Activated CD8-positive, alpha-beta memory T cell treated with anti-CD3 and anti-CD28 coated beads, Interleukin-2, amount 50 U/mL, for 48 hours (primary cell): ENCODE data around the gene PAX4.

ENCODE experiments used
- DNase-seq: peaks from one replicate; pipeline ENCODE4 v3.0.0-alpha.2; 2020

Gene PAX4

DNA sequence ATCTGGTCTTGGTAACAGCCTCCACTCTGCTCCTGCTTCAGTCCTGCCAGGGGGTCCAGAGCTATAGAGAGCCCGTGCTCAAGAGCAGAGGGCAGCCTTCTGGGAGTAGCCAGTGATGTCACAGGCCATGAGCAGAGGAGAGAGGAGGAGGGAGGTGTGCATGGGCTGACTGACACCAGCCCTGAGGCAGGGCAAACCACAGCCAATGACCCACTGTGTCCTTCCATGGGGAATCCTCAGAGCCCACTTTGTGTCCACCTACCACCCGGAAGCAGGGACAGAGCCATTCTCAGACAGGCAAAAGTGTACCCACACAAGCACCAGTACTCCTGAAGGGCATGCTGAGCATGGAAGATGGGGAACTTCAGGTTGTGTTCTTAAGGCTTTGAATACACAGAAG, at the start of gene PAX4:
Gene PAX4, minus strand, starts transcription at position 101 of the 400 bp plus-strand sequence. CDS start 2,214 bp downstream, outside the sequence.
- DNase-seq, result no peak

DNA sequence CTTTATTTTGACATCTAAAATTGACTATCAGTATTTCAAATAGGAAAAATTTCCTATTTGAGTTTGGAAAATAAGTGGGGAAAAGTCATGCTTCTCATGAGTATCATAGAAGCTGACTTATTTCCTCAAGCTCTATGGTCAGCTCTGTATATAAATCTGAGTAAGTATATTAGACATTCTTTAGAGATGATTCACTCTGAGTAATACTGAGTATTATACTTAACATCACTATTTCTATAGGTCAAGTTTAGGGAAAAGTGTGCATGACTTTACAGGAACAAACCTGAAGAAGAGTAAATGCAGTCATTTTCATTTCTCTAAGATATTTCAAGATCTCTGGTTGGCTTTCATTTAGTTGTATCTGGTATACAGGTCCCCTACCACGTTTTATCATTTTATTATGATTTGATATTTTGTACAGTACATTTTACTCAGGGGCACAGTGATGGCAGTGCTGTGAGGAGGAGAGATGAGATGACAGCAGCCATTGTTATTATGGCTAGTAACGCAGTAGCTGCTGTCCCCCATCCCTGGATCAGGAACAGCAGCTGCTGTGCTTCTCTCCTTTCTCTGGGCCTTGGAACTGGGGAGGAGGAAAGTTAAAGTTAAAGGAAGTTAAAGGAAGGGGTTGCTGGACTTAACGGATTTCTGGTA, 49.2 kb upstream of the PAX4 start:
- DNase-seq, result no peak

GRCh38 chr7:127666602-127667001, 48.7 kb upstream of the PAX4 start:
- DNase-seq, result no peak

- no peak for DNase-seq
These were observed 48.0 kb upstream of the PAX4 start for GRCh38 chr7:127665922-127666321.

- DNase-seq, result no peak
These were observed 41.2 kb upstream of the PAX4 start for GRCh38 chr7:127658970-127659630.

DNA sequence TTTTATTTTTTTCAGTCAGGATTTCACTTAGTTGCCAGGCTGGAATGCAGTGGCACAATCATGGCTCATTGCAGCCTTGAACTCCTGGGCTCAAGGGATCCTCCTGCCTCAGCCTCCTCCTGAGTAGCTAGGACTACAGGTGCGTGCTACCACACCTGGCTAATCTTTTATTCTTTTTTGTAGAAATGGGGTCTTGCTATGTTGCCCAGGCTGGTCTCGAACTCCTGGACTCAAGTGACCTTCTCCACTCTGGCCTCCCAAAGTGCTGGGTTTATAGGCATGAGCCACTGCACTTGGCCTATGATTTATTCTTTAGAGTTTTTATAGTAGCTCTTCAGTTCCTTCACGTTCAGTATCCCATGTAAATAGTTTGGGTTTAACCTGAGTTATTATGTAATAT, 39.6 kb upstream of the PAX4 start:
- DNase-seq, result no peak

GRCh38 chr7:127655720-127656119, 37.8 kb upstream of the PAX4 start:
- no peak for DNase-seq

DNA sequence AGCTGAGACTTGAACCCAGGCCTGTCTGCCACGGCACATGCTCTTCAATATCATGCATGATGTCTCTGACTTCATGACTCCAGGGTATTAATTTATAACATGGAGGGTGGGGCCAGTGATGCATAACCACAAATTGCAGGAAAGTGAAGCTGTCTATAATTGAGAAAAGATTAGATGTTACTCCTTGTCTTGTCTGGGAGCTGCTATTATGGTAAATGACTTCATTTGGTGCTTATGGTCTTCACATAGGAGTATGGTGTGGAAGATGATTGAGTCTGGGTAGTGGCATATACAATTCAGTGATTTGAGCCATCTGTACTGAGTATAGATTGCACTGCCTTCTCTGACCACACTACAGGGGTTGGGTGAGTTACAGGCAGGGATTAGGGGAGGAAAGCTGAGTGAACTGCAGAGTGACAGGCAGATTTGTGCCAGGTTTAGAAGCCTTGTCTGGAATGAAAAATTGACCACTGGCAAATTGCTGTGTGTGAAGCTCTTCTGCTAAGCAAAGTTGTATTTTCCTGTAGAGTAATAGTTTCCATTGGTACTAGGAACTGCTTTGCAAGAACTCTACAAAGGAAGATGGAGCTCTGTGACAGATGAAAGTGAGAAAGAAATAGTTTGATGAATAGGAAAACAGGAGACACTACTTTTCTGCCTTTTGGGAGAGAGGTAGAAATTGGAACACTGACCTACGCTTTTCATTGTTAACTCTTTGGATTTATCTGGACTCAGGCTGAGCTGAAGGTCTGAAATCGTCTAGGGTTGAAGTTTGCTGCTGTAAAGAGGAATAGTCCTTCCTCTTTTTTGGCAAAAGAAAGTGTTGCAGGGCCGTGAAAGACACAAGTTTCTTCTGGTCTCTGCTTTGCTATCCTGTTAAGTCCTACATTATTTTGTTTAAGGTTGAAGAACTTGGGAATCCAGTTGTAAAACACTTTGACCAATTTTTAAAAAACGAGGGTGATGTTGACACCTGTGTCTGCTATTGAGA, 36.8 kb upstream of the PAX4 start:
- DNase-seq, result no peak

GRCh38 chr7:127653396-127653795, 35.5 kb upstream of the PAX4 start:
- no peak for DNase-seq

DNA sequence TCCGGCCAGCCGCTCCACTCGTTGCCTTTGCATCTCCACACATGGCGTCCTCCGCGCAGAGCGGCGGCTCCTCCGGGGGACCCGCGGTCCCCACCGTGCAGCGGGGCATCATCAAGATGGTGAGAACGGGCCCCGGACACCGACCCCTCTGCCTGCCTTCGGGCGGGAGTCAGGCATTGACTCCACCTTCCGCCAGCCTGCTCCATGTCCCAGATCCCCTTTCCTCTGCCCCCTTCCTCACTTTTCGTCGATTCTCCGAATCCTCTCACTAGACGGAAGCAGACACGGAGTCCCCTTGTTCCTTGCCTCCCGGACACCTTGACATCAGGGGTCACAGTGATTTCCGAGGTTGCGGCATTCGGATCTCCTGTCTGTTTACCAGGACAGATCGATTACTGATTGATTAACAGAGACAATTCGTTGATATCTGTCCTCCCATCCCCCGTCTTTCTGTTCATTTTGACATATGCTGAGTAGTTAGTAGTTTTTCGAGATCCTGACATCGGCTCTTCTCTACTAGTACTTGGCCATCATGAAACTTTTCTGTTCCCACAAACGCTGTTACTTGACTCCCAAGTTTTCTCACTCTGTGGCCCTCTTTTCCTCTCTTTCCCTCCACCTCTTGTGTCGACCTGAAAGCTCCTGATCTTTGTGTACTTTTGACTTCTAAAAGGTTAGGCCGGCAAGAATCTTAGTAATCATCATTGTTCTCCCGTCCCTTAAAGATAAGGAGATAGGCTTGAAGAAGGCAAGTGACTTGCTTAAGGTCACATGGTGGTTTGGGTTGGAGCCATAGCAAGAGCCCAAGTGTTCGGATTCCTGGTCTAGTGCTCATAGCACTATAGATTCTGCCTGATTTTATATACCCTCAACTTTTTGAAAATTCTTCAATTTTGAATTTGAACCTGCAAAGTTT, 34.6 kb upstream of the PAX4 start:
- DNase-seq, result no peak

- DNase-seq, result peak; percentile 97
These were observed 33.8 kb upstream of the PAX4 start, which contains the start of gene SND1 for GRCh38 chr7:127651556-127652332. SND1 (plus strand) TSS chr7:127652194; CDS start chr7:127652374, 180 bp downstream.

DNA sequence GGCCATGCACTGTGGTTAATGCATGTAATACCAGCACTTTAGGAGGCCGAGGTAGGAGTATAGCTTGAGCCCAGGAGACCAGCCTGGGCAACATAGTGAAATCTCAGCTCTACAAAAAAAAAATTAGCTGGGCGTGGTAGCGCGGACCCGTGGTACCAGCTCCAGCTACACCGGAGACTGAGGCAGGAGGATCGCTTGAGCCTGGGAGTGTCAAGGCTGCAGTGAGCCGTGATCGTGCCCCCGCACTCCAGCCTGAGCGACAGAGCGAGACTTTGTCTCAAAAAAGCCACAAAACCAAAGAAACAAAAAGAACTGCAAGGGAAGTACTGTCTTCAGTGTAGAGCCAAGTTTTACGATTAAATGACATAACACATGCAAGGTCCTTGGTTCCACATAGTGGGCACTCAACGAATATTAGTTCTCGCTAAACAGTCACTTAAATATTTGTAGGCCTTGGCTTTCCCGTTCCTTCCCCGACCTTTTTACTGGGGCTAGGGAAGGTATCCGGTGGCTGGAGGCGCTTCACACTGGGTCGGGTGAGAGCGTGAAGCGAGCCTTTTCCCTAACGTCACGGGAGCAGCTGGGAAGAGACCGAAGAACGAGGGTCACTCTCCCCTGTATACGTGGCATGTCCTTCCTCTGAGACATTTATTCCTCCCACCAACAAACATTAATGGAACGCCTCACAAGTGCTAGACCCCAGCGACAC, 33.1 kb upstream of the PAX4 start:
- no peak for DNase-seq

- no peak for DNase-seq
These were observed 31.0 kb upstream of the PAX4 start for GRCh38 chr7:127648986-127649385.

GRCh38 chr7:127647636-127648035, 29.7 kb upstream of the PAX4 start:
- DNase-seq, result no peak

GRCh38 chr7:127644484-127644883, 26.5 kb upstream of the PAX4 start:
- no peak for DNase-seq

GRCh38 chr7:127638197-127638596, 20.3 kb upstream of the PAX4 start:
- no peak for DNase-seq

GRCh38 chr7:127635659-127636285, 17.8 kb upstream of the PAX4 start:
- DNase-seq, result no peak

DNA sequence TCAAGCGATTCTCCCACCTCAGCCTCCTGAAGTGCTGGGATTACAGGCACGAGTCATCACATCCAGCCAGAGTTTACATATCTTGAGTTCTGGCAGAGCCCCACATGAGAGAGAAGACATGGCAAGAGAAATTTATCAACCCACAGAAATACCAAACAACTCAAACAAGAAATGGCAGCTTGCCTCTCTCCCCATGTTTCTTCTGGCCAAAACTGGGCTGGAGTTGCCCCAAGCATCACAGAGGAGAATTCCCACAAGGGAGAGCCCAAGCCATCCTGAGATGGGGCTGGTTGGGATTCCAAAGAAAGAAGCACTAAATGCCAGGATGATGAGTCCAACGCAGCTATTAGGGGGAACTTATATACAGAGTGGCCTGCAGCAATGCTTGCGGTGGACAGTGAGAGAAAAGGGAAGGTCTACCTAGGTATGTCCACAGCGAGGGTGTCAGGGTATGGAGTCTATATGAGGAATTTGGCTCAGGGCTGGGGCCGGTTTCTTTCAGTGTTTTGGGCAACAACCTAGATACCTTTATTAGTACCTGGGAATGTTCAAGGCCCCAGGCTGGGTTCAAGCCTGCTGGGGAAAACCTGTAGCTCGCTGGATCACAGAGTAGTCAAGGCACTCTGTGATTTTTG, 14.5 kb upstream of the PAX4 start:
- DNase-seq, result no peak

DNA sequence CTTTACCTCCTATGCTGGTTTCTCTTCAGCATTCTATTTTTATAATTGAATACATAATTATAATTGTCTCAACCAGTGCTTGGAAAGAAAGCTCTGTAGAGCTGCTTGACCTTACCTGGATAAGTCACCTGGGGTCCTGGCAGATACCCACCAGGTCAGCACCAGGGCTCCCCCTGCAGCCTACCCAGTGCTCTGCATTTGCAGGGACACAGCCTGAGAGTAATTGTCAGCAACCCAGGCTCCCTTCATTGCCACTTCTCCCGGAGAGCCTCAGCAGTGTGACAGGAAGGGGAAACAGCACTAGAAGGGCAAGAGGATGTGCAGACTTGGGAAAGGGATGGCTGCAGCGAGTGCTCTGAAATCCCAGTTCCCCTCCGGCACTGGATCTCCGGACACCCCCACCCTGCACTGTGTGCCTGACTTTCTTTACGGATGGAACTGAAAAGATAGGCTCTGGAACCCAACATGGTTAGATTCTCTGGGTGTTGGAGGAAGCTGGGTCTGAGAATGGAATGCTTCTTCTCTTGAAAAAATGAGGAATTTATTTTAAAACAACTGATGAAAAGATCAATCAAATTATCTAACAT, 11.4 kb upstream of the PAX4 start:
- peak; percentile 61 for DNase-seq
